ENCODE measurements around the gene ZNF385C.
A peak's percentile ranks its signal among the peaks of the same experiment; 100 is the strongest.

The ZNF385C gene

GRCh38 chr17:42051013-42051400 is 47.3 kb downstream of the ZNF385C start:
- DNase-seq (ENCODE audit: low read depth in 2 of 2) = no peak

- DNase-seq (ENCODE audit: low read depth in 2 of 2) = peak; percentile 12 to 14
Measured at GRCh38 chr17:42050393-42051012, 47.8 kb downstream of the ZNF385C start, which contains the start of gene C17orf113. Gene C17orf113, minus strand, starts transcription at chr17:42050601. Its CDS starts 7,225 bp downstream, at chr17:42043376.

DNA sequence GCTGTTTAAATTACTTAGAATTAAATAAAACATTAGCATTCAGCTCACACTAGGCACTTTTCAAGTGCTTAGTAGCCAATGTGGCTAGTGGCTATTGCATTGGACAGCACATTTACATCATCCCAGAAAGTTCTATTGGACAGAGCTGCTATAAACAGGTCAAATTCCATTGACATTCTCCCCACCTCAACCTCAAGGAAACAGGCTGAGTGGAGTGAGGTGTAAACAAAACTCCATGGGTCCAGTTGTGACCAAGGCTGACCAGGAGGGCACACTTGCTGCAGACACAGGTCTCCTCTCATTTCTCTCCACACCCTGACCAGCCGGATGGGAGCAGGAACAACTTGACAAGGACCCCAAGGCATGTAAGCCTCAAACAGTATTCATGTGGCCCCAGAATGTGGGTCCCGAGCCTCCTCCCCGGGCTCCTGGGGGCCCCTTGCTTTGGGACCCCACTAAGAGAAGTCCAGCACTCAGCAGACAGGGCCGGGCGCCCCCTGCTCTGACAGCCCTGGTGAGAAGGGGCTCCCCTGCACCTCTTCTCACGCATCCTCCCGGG is 48.4 kb downstream of the ZNF385C start:
- DNase-seq (ENCODE audit: low read depth in 2 of 2) = no peak

DNA sequence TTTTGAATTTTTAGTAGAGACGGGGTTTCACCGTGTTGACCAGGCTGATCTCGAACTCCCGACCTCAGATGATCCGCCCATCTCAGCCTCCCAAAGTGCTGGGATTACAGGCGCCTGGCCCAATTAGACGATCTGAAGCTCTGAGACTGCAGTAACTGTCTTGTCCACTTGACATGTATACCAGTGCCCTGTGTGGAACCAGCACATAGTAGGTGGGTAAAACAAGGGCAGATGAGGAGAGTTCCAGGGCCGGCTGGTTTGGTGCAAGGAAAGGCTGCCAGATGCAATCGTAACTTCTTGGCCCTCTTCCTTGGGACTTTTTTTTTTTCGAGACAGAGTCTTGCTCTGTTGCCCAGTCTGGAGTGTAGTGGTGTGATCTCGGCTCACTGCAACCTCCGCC is 50.9 kb downstream of the ZNF385C start:
- no peak for DNase-seq (ENCODE audit: low read depth in 2 of 2)

- no peak for DNase-seq (ENCODE audit: low read depth in 2 of 2)
Measured at GRCh38 chr17:42045719-42046118, 52.6 kb downstream of the ZNF385C start.

GRCh38 chr17:42042598-42043319 is 55.5 kb downstream of the ZNF385C start:
- no peak for DNase-seq (ENCODE audit: low read depth in 2 of 2)

GRCh38 chr17:42041619-42042018 is 56.7 kb downstream of the ZNF385C start:
- DNase-seq (ENCODE audit: low read depth in 2 of 2) = no peak

DNA sequence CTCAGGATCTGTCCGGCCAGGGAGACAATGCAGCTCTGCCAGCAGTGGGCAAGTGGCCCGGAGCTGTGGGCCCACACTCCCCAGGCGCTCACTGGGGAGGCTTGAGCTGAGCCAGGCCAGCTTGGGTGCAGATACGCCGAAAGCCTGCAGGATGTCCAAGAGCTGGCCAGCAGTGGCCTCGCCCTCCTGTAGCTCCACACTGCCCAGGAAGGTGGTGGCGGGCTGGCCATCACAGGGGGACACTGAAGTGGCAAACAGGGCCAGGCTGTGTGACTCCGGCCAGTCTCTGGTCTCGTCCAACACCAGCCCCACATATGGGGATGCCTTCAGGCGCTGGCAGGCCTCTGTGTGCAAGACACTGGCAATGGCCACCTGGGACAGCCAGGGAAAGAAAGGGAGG is 57.5 kb downstream of the ZNF385C start:
- no peak for DNase-seq (ENCODE audit: low read depth in 2 of 2)

GRCh38 chr17:42039794-42040763 is 58.2 kb downstream of the ZNF385C start:
- no peak for DNase-seq (ENCODE audit: low read depth in 2 of 2)

DNA sequence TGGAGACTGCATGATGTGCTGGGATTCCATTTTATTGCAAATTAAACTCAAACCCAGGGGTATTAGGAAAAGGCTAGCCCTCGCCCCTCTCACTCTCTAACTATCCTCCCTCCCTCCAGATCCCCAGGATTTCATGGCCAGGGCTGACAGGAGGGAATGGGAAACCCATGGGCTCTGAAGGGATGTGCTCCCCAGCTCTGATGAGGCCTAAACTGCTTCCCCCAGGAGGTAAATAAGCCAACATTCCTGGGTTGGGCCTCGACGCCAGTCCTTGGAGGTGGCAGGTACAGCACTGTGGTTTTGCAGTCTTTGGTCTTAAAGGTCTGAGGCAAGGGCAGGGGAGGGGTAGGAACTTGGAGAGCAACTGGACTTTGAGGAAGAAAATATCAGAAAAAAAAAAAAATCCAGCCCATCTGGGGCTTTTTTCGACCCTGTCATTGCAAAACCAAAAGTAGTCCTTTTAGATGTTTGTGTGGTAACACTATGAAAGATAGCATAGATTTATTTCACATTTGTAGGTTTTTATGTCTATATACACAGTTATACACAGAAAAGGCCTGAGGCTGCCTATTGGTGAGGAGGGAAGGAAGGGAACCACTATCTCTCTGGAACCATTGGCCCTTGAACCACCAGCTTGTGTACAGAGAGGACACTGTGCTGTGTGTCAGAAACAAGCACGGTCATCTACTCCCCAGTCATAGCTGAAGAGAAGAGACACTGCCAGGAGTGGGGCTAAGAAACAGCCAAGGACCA is 59.9 kb downstream of the ZNF385C start:
- no peak for DNase-seq (ENCODE audit: low read depth in 2 of 2)

GRCh38 chr17:42034059-42034458 is 64.2 kb downstream of the ZNF385C start:
- no peak for DNase-seq (ENCODE audit: low read depth in 2 of 2)

DNA sequence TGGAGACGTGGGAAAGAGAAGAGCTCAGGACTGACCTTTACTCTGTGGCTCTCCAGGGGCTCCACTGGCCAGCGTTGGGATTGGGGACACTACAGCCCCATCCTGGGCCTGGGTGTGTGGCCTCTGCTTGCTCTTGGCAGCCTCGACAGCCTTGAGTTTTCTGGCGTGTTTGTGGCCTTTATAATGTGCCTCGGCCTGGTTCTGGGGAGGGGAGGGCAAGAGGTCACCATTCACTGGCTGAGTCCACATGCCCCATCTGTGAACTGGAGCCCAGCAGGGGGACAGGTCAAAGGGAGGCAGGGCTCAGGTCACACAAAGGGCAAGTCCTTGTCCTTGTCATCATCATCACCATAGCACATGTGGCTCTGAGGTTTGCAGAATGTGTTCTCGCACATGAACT is 66.7 kb downstream of the ZNF385C start:
- DNase-seq (ENCODE audit: low read depth in 2 of 2) = no peak

DNA sequence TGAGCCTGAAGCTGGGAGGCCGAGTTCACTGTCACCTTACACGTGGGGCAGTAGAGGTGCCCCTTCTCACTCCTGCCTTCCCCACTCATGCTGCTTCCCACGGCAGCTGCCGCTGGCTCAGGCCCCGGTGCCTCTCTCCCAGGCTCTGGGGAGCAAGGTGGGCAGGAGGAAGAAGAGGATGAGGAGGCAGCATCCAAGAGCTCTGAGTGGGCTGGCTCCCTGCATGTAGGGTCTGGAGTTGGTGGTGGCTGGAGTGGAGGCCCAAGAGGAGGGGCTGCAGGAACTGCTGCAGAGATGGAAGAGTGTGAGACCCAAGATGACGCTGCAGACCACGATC is 69.5 kb downstream of the ZNF385C start:
- DNase-seq (ENCODE audit: low read depth in 2 of 2) = no peak

DNA sequence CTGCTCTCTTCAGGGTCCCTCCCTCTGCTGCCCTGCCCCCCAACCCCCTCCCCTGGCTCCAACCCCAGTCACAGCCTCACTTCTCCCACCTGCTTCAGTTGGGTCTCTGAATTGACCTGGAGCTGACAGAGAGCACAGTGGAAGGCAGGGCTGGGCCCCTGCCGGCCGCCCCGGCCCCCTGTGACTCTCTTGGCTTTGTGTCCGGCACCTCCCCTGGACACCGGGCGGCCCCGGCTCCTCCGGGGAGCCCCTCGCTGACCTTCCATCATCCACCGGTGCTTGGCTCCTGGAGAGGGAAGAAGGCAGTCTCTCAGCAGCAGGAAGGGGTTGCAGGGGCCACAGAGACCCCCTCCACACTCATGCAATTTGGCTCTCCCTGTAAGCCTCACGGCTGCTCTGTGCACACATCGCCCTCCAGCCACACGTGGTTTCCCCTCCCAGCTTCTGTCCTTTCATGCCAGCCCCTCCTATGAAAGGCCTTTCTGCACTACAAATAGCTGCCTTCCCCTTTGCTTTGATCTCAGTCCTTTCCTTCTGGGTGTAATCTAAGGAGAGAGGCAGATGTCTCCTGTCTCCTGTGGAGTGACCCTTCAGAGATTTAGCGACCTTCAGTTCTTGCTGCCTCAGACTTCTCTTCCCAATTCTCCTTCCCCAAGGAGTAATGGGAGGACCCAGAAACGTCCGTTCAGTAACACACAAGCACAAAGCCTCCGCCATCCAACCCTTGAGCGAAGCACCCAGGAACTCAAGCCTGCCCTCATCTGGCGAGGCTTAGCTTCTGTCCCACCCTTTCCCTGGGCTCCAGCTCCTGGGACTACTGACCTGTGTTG is 70.1 kb downstream of the ZNF385C start:
- DNase-seq (ENCODE audit: low read depth in 2 of 2) = no peak

GRCh38 chr17:42027590-42027889 is 70.7 kb downstream of the ZNF385C start:
- DNase-seq (ENCODE audit: low read depth in 2 of 2) = no peak

DNA sequence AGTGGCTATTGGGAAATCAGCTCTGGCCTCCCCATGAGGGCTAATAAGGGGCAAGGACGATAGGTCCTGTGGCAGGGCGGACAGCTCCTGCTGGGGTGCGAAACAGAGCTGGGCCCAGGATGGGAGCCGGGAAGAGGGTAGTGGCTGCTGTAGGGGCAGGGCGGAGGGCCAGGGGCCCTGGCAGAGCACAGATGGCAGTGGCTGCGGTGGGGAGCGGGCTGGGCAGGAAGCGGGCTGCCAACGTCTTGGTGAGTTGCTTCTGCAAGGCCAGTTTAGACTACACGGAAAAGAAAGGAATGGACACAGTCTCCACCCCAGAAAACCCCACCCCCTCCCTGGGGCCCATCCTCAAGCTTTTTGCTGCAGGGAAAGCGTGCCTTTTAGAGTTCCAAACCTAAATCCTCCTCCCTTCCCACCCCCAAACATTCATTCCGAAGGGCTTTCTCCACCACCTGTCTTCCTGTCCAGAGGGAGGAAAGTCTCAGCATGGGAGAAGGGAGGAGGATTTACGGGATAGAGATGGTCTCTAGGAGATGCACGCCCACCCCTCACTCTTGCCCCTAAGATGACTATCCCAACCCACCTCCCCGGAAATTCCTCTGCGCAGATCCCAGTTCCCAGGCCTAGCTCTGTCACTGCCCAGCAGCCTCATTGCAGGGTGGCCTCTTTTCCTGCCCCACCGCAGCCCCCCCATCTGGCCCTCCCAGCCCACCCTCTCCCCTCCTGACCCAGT is 71.2 kb downstream of the ZNF385C start:
- no peak for DNase-seq (ENCODE audit: low read depth in 2 of 2)

GRCh38 chr17:42025936-42026335 is 72.3 kb downstream of the ZNF385C start:
- no peak for DNase-seq (ENCODE audit: low read depth in 2 of 2)

GRCh38 chr17:42025191-42025579 is 73.1 kb downstream of the ZNF385C start:
- no peak for DNase-seq (ENCODE audit: low read depth in 2 of 2)

DNA sequence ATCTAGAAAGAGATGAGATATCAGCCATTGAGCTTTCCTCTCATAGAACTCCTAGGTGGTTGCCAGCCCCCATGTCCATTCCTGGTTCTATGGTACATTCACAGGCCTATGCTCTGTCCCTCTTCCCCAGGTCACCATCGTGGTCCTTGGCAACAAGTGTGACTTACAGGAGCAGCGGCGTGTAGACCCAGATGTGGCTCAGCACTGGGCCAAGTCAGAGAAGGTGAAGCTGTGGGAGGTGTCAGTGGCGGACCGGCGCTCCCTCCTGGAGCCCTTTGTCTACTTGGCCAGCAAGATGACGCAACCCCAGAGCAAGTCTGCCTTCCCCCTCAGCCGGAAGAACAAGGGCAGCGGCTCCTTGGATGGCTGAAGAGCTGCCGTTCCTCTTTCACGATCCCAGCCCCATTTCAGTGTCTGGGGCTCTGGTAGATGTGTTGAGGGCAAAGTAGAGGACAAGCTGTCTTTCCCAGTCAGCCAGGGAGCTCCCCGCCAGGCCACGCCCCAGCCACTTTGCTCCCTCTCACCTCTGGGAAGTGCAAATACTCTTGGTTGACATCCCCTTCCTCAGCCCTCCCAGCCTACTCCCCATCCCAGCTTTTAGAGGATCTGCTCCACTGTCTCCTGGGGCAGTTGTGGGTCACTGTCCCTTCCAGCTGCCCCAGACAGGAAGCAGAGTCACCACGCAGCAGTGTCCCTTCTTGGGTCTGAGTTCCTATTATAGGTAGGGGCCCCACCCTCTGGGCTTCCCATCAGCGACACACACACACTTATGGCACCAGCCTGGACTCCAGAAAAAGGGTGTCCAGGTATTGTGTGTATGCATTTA is 74.5 kb downstream of the ZNF385C start:
- DNase-seq (ENCODE audit: low read depth in 2 of 2) = no peak
